Endothelial cell (in vitro differentiated cells): Measurements from ENCODE around the gene TEX48. TPM values are rescaled to one million over a fixed set of nuclear protein-coding genes. Genes with fewer than 3 reads are reported as not detected.

Source experiments
- DNase-seq: peaks from one replicate; pipeline ENCODE4 v3.0.0; 2021; ENCODE audit warnings: low spot score
- H3K27ac Mint-ChIP-seq: one replicate; pipeline ENCODE4 v1.8.0; 2021; ENCODE audit warnings: mixed read lengths, inconsistent platforms; ENCODE audit not compliant: unreplicated experiment
- H3K27me3 Mint-ChIP-seq: one replicate; pipeline ENCODE4 v1.8.0; 2021; ENCODE audit warnings: mild to moderate bottlenecking, moderate library complexity, mixed read lengths, inconsistent platforms; ENCODE audit not compliant: unreplicated experiment
- H3K36me3 Mint-ChIP-seq: one replicate; pipeline ENCODE4 v1.8.0; 2021; ENCODE audit warnings: mild to moderate bottlenecking, low read depth, mixed read lengths, inconsistent platforms; ENCODE audit not compliant: unreplicated experiment
- H3K4me1 Mint-ChIP-seq: one replicate; pipeline ENCODE4 v1.8.0; 2021; ENCODE audit warnings: mild to moderate bottlenecking, mixed read lengths, inconsistent platforms; ENCODE audit not compliant: unreplicated experiment
- H3K4me3 Mint-ChIP-seq: one replicate; pipeline ENCODE4 v1.8.0; 2021; ENCODE audit warnings: mild to moderate bottlenecking, mixed read lengths, inconsistent platforms; ENCODE audit not compliant: unreplicated experiment
- H3K9me3 Mint-ChIP-seq: one replicate; pipeline ENCODE4 v1.8.0; 2021; ENCODE audit warnings: mixed read lengths, inconsistent platforms; ENCODE audit not compliant: unreplicated experiment
- CTCF ChIP-seq: fragments of 200-600 bp; sonication (generic); IDR thresholded peaks from one replicate; pipeline ENCODE4 v1.5.0; 2021; ENCODE audit warnings: antibody characterized with exemption; ENCODE audit not compliant: unreplicated experiment
- total RNA-seq: library from RNA; stranded (reverse); fragmentation: NEBNext Ultra II Directional; extraction: Animal tissue kit (Norgen Biotek cat#: 25700); gene quantifications from one replicate; pipeline ENCODE4 v1.2.1, GENCODE V29; 2021; ENCODE audit not compliant: unreplicated experiment

Gene TEX48
- total RNA-seq, 1 donor from 2014 or later: not detected

- no peak for TF ChIP-seq CTCF
- no peak overlapping the region for H3K4me3 Mint-ChIP-seq
- H3K27ac Mint-ChIP-seq: no peak overlapping the region
- H3K4me1 Mint-ChIP-seq: no peaks in the 10 kb centered on the region
- H3K9me3 Mint-ChIP-seq: no peaks in the 10 kb centered on the region
- no peaks in the 10 kb centered on the region for H3K36me3 Mint-ChIP-seq
- H3K27me3 Mint-ChIP-seq: peaks cover 2% of the 10 kb centered on the region
- DNase-seq: no peak
Measured at GRCh38 chr9:114689813-114690212, 7.8 kb upstream of the TEX48 start.

DNA sequence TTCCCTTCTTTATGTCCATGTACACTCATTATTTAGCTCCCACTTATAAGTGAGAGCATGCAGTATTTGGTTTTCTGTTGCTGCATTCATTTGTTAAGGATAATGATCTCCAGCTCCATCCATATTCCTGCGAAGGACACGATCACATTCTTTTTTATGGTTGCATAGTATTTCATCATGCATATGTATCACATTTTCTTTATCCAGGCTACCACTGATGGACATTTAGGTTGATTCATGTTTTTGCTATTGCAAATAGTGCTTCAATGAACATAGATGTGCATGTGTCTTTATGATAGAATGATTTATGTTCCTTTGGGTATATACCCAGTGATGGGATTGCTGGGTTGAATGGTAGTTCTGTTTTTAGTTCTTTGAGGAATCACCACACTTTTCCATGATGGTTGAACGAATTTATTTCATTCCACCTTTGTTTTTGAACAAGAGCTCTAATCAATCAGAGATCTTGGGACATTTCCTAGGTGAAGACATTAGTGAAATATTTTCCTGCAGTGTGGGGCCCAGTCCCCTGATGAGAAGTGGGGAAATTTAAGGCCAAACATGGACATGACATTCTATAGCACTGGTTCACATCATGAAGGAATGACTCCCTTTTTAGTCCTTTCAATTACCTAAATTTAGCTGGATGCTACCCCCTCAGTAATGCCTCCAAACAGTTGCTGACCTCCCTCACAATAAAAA lies 7.1 kb upstream of the TEX48 start:
- no peaks in the 10 kb centered on the region for H3K36me3 Mint-ChIP-seq
- no peak overlapping the region for H3K4me3 Mint-ChIP-seq
- no peak overlapping the region for H3K27ac Mint-ChIP-seq
- DNase-seq: no peak
- no peaks in the 10 kb centered on the region for H3K9me3 Mint-ChIP-seq
- TF ChIP-seq CTCF: no peak
- H3K27me3 Mint-ChIP-seq: peaks cover 2% of the 10 kb centered on the region
- no peaks in the 10 kb centered on the region for H3K4me1 Mint-ChIP-seq

GRCh38 chr9:114688379-114688778 lies 6.4 kb upstream of the TEX48 start:
- Mint-ChIP-seq H3K27me3 (peaks cover 2% of the 10 kb centered on the region), H3K4me3 (no peak overlapping the region), H3K36me3 (no peaks in the 10 kb centered on the region), H3K9me3 (no peaks in the 10 kb centered on the region), H3K4me1 (no peaks in the 10 kb centered on the region), H3K27ac (no peak overlapping the region)
- no peak for TF ChIP-seq CTCF
- no peak for DNase-seq

DNA sequence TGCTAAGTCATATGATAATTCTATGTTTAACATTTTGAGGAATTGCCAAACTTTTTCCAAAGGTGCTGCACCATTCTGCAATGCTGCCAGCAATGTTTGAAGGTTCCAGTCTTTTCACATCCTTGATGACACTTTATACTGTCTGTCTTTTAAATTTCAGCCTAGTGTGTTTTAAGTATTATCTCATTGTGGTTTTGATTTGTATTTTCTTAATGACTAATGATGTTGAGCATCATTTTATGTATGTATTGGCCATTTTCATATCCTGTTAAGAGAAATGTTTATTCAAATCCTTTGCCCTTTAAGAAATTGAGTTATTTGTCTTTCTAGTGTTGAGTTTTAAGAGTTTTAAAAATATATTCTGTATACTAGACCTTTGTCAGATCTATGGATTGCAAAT lies 5.0 kb upstream of the TEX48 start:
- DNase-seq: no peak
- H3K27ac Mint-ChIP-seq: no peak overlapping the region
- H3K27me3 Mint-ChIP-seq: peaks cover 2% of the 10 kb centered on the region

More for the DNA sequence above, 5.0 kb upstream of the TEX48 start:
- TF ChIP-seq CTCF: no peak
- Mint-ChIP-seq H3K36me3 (no peaks in the 10 kb centered on the region), H3K9me3 (no peaks in the 10 kb centered on the region), H3K4me1 (no peaks in the 10 kb centered on the region), H3K4me3 (no peak overlapping the region)
